K562 (cell line): Measurements from ENCODE around the gene LHPP. TPM values are rescaled to one million over a fixed set of nuclear protein-coding genes. Genes with fewer than 3 reads are reported as not detected.

Source experiments
- ARNT ChIP-seq, 2 experiments: fragments of 450-650 bp; IDR thresholded peaks; 2 replicates each; pipeline ENCODE4 v1.6.1; 2016; ENCODE audit warnings: mild to moderate bottlenecking in 1 of 2
- ATF1 ChIP-seq, 2 experiments: fragments of 450-650 bp in 1 of 2; IDR thresholded peaks; 2 replicates each; pipeline ENCODE4 v1.6.1; 2016; ENCODE audit warnings: missing compliant biosample characterization in 1 of 2, missing genetic modification characterization in 1 of 2
- CBX8 ChIP-seq: fragments of 200-600 bp; sonication (generic); IDR thresholded peaks from 2 replicates; pipeline ENCODE4 v1.6.1; 2012; ENCODE audit warnings: borderline replicate concordance, mixed run types, low read depth, mild to moderate bottlenecking, moderate library complexity, mixed read lengths, low read length, control low read depth, inconsistent platforms; ENCODE audit not compliant: poor library complexity, severe bottlenecking; ENCODE audit errors: extremely low read depth
- CHD1 ChIP-seq: fragments of 200-600 bp; sonication (generic); IDR thresholded peaks from one replicate; pipeline ENCODE4 v1.6.1; 2012; ENCODE audit warnings: mild to moderate bottlenecking, moderate library complexity, low read length, inconsistent platforms
- CSDE1 ChIP-seq, 2 experiments: fragments of 450-650 bp; IDR thresholded peaks; 2 replicates each; pipeline ENCODE4 v1.6.1; 2016; ENCODE audit warnings: mild to moderate bottlenecking in 1 of 2
- CXXC5 ChIP-seq: fragments of 250-450 bp; sonication (Bioruptor Pico); IDR thresholded peaks from 2 replicates; pipeline ENCODE4 v1.8.0; 2022; ENCODE audit warnings: inconsistent platforms, mild to moderate bottlenecking, moderate library complexity
- HDAC2 ChIP-seq: fragments of 450-650 bp; IDR thresholded peaks from 2 replicates; pipeline ENCODE4 v1.6.1; 2016; ENCODE audit warnings: mild to moderate bottlenecking
- HIVEP1 ChIP-seq: fragments of 250-450 bp; sonication (Bioruptor Pico); IDR thresholded peaks from 2 replicates; pipeline ENCODE4 v1.4.0; 2020; ENCODE audit warnings: mild to moderate bottlenecking
- HLTF ChIP-seq: fragments of 450-650 bp; IDR thresholded peaks from 2 replicates; pipeline ENCODE4 v1.6.1; 2016
- KAT2B ChIP-seq: IDR thresholded peaks from one replicate; pipeline ENCODE4 v1.6.1; 2012; ENCODE audit warnings: low read depth, mild to moderate bottlenecking, control low read depth, inconsistent platforms, low read length, moderate library complexity
- KLF1 ChIP-seq: fragments of 450-650 bp; IDR thresholded peaks from 2 replicates; pipeline ENCODE4 v1.6.1; 2016; ENCODE audit warnings: missing genetic modification characterization, missing compliant biosample characterization
- NFE2L1 ChIP-seq: fragments of 450-650 bp; IDR thresholded peaks from 2 replicates; pipeline ENCODE4 v1.6.1; 2016; ENCODE audit warnings: missing genetic modification characterization, low read depth, mild to moderate bottlenecking, missing compliant biosample characterization, moderate library complexity, borderline replicate concordance
- PRPF4 ChIP-seq: fragments of 200-400 bp; formaldehyde crosslinking; IDR thresholded peaks from one replicate; pipeline ENCODE4 v1.6.1; 2017; ENCODE audit warnings: low read length, low read depth, mild to moderate bottlenecking; ENCODE audit not compliant: insufficient read depth, poor library complexity, severe bottlenecking
- PTBP1 ChIP-seq: fragments of 200-400 bp; formaldehyde crosslinking; IDR thresholded peaks from 2 replicates; pipeline ENCODE4 v1.6.1; 2017; ENCODE audit warnings: low read depth, low read length
- RBM22 ChIP-seq: fragments of 200-400 bp; formaldehyde crosslinking; IDR thresholded peaks from 2 replicates; pipeline ENCODE4 v1.6.1; 2018; ENCODE audit warnings: low read length, low read depth; ENCODE audit not compliant: poor library complexity, severe bottlenecking
- RBM34 ChIP-seq: fragments of 200-400 bp; formaldehyde crosslinking; IDR thresholded peaks from 2 replicates; pipeline ENCODE4 v1.6.1; 2018; ENCODE audit warnings: low read length, borderline replicate concordance; ENCODE audit not compliant: insufficient read depth
- RBM39 ChIP-seq: fragments of 200-400 bp; formaldehyde crosslinking; optimal IDR thresholded peaks from 2 replicates; pipeline ENCODE3; 2018; ENCODE audit warnings: low read depth, low read length
- RCOR1 ChIP-seq, 2 experiments: IDR thresholded peaks; 2 replicates each; pipeline ENCODE4 v1.6.1; 2012; ENCODE audit warnings: low read depth in 2 of 2, low read length in 2 of 2, borderline replicate concordance in 1 of 2, improper control_type of control experiment in 1 of 2
- RUNX1 ChIP-seq: sonication (generic); IDR thresholded peaks from 2 replicates; pipeline ENCODE4 v1.6.1; 2016; ENCODE audit warnings: antibody characterized with exemption, low read depth
- U2AF2 ChIP-seq: fragments of 200-400 bp; formaldehyde crosslinking; optimal IDR thresholded peaks from 2 replicates; pipeline ENCODE3; 2017; ENCODE audit warnings: low read depth, mild to moderate bottlenecking, low read length
- ZC3H4 ChIP-seq: sonication (generic); formaldehyde crosslinking; IDR thresholded peaks from 2 replicates; pipeline ENCODE4 v1.9.0; 2021; ENCODE audit warnings: missing genetic modification reagents, borderline replicate concordance
- ZFPM2 ChIP-seq: fragments of 250-450 bp; sonication (Bioruptor Pico); IDR thresholded peaks from 2 replicates; pipeline ENCODE4 v1.5.1; 2022; ENCODE audit warnings: mild to moderate bottlenecking
- ZNF707 ChIP-seq: fragments of 250-450 bp; sonication (Bioruptor Pico); conservative IDR thresholded peaks from 2 replicates; pipeline ENCODE4 v1.8.0; 2022; ENCODE audit warnings: inconsistent platforms, mild to moderate bottlenecking, moderate library complexity
- ZNF764 ChIP-seq: fragments of 250-450 bp; sonication (Bioruptor Pico); IDR thresholded peaks from 2 replicates; pipeline ENCODE4 v1.4.0; 2020; ENCODE audit warnings: low read depth, mild to moderate bottlenecking, moderate library complexity
- polyA plus RNA-seq, 8 experiments: library from polyadenylated mRNA; depleted of rRNA in 4 of 8; stranded (reverse) in 5 of 8; unstranded in 3 of 8; fragments of >200 nt; fragmentation: Nextera tagmentation in 2 of 8; fragmentation: Illumina TruSeq in 1 of 8; extraction: Ambion mirVana in 2 of 8; extraction: Trizol in 1 of 8; gene quantifications; 2 replicates each; pipeline versions ENCODE4 v1.2.1 to v1.2.3, GENCODE V29; 2011 to 2014; ENCODE audit warnings: inconsistent platforms in 1 of 8, missing spikeins in 1 of 8
- total RNA-seq, 7 experiments: library from RNA; depleted of rRNA in 6 of 7; stranded (reverse); fragments of >200 nt in 6 of 7; fragmentation: Illumina TruSeq in 2 of 7; extraction: Trizol in 2 of 7; gene quantifications; 2 replicates each; pipeline versions ENCODE4 v1.2.1 to v1.2.3, GENCODE V29; 2011 to 2021; ENCODE audit warnings: low replicate concordance in 1 of 7
- TF ChIP-seq, protein P1 (sequence below): fragments of 200-800 bp; sonication (Bioruptor generic); IDR thresholded peaks from 2 replicates; pipeline ENCODE4 v1.6.1; 2016; ENCODE audit warnings: missing genetic modification characterization, missing compliant biosample characterization
- TF ChIP-seq, protein P2 (sequence below): fragments of 250-450 bp; sonication (Bioruptor Pico); IDR thresholded peaks from 2 replicates; pipeline ENCODE4 v1.8.0; 2021; ENCODE audit warnings: borderline replicate concordance, mild to moderate bottlenecking, moderate library complexity; ENCODE audit not compliant: poor library complexity, severe bottlenecking

Gene LHPP
- total and polyA plus RNA-seq, 9 of the 15 experiments (the other 6 are each of a cell fraction or from before 2014, with no cell fraction given): 0.34 to 7.4 (median 3.0) TPM

DNA sequence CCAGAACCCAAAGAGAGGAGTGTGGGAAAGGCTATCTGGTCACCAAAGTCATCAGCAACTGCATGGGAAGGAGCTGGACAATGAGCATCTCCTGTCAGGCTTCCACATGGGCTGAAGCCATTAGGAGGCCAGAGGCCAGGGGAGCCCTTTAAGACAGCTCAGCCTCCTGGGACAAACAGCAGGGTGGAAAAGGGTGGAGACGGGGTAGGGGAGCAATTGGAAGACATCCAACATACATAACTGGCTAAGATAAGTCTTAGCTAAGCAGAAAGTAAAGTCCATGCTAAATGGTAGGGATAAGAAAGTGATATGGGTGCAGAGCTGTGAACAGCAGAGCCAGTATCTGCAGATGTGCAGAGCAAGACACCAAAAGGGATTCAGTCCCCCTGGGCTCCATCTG is 41.4 kb upstream of the LHPP start (continued):
- TF ChIP-seq, protein P1, sequence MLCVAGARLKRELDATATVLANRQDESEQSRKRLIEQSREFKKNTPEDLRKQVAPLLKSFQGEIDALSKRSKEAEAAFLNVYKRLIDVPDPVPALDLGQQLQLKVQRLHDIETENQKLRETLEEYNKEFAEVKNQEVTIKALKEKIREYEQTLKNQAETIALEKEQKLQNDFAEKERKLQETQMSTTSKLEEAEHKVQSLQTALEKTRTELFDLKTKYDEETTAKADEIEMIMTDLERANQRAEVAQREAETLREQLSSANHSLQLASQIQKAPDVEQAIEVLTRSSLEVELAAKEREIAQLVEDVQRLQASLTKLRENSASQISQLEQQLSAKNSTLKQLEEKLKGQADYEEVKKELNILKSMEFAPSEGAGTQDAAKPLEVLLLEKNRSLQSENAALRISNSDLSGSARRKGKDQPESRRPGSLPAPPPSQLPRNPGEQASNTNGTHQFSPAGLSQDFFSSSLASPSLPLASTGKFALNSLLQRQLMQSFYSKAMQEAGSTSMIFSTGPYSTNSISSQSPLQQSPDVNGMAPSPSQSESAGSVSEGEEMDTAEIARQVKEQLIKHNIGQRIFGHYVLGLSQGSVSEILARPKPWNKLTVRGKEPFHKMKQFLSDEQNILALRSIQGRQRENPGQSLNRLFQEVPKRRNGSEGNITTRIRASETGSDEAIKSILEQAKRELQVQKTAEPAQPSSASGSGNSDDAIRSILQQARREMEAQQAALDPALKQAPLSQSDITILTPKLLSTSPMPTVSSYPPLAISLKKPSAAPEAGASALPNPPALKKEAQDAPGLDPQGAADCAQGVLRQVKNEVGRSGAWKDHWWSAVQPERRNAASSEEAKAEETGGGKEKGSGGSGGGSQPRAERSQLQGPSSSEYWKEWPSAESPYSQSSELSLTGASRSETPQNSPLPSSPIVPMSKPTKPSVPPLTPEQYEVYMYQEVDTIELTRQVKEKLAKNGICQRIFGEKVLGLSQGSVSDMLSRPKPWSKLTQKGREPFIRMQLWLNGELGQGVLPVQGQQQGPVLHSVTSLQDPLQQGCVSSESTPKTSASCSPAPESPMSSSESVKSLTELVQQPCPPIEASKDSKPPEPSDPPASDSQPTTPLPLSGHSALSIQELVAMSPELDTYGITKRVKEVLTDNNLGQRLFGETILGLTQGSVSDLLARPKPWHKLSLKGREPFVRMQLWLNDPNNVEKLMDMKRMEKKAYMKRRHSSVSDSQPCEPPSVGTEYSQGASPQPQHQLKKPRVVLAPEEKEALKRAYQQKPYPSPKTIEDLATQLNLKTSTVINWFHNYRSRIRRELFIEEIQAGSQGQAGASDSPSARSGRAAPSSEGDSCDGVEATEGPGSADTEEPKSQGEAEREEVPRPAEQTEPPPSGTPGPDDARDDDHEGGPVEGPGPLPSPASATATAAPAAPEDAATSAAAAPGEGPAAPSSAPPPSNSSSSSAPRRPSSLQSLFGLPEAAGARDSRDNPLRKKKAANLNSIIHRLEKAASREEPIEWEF (CRISPR knock-in tag): no peak
- TF ChIP-seq KAT2B: no peak
- TF ChIP-seq HLTF: no peak
- TF ChIP-seq U2AF2: no peak
- no peak for TF ChIP-seq ZFPM2
- TF ChIP-seq RBM34: no peak
- TF ChIP-seq ARNT (IDR thresholded peaks at IDR 0.05): no peak
- no peak; the same call in 1 of the 2 replicates for TF ChIP-seq HDAC2
- no peak for TF ChIP-seq PTBP1
- no peak for TF ChIP-seq ZC3H4 (CRISPR knock-in tag)
- no peak for TF ChIP-seq RBM39
- no peak for TF ChIP-seq NFE2L1
- TF ChIP-seq RCOR1 (IDR thresholded peaks at IDR 0.05; ENCODE audit: borderline replicate concordance in 1 of 2, low read depth in 2 of 2, low read length in 2 of 2): peak in 1 of 2 experiments; percentile 21; a peak in 1 of 4 replicates
- TF ChIP-seq RUNX1: no peak
- TF ChIP-seq ATF1 (CRISPR knock-in tag; IDR thresholded peaks at IDR 0.05): no peak
- no peak for TF ChIP-seq ATF1 (tag; IDR thresholded peaks at IDR 0.05)
- no peak for TF ChIP-seq ZNF707 (CRISPR knock-in tag)
- no peak for TF ChIP-seq CSDE1 (IDR thresholded peaks at IDR 0.05)
- TF ChIP-seq, protein P2, sequence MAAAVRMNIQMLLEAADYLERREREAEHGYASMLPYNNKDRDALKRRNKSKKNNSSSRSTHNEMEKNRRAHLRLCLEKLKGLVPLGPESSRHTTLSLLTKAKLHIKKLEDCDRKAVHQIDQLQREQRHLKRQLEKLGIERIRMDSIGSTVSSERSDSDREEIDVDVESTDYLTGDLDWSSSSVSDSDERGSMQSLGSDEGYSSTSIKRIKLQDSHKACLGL (CRISPR knock-in tag): no peak
- TF ChIP-seq ZNF764 (CRISPR knock-in tag): no peak
- TF ChIP-seq HIVEP1 (CRISPR knock-in tag): no peak
- TF ChIP-seq CHD1: no peak
- TF ChIP-seq CXXC5 (CRISPR knock-in tag): no peak
- TF ChIP-seq CBX8: no peak
- TF ChIP-seq KLF1: no peak
- no peak for TF ChIP-seq PRPF4
- TF ChIP-seq RBM22: no peak
